Chondrocyte (in vitro differentiated cells): ENCODE results near the gene AUTS2. TPM values are rescaled to one million over a fixed set of nuclear protein-coding genes. Genes with fewer than 3 reads are reported as not detected.

Experiments used
- DNase-seq: peaks from one replicate; pipeline ENCODE4 v3.0.0; 2021; ENCODE audit warnings: mixed read lengths, low spot score
- H3K27ac Mint-ChIP-seq: one replicate; pipeline ENCODE4 v1.8.0; 2021; ENCODE audit warnings: mild to moderate bottlenecking, moderate library complexity, mixed read lengths; ENCODE audit not compliant: unreplicated experiment
- H3K27me3 Mint-ChIP-seq: 2 replicates; pipeline ENCODE4 v1.8.0; 2021; ENCODE audit warnings: low read depth, mixed read lengths
- H3K36me3 Mint-ChIP-seq: 2 replicates; pipeline ENCODE4 v1.8.0; 2021; ENCODE audit warnings: low read depth, mixed read lengths
- H3K4me1 Mint-ChIP-seq: 2 replicates; pipeline ENCODE4 v1.8.0; 2021; ENCODE audit warnings: low read depth, mild to moderate bottlenecking, mixed read lengths
- H3K4me3 Mint-ChIP-seq: one replicate; pipeline ENCODE4 v1.8.0; 2021; ENCODE audit warnings: mild to moderate bottlenecking, moderate library complexity, mixed read lengths; ENCODE audit not compliant: unreplicated experiment
- H3K9me3 Mint-ChIP-seq: 2 replicates; pipeline ENCODE4 v1.8.0; 2021; ENCODE audit warnings: low read depth, mixed read lengths
- CTCF ChIP-seq: fragments of 200-600 bp; sonication (generic); IDR thresholded peaks from 2 replicates; pipeline ENCODE4 v1.5.0; 2021; ENCODE audit warnings: antibody characterized with exemption, mild to moderate bottlenecking, moderate library complexity
- total RNA-seq: library from RNA; stranded (reverse); gene quantifications from 3 replicates; pipeline ENCODE4 v1.2.1, GENCODE V29; 2021

Gene AUTS2
- total RNA-seq, 1 donor from 2014 or later, result 31.5 TPM

GRCh38 chr7:69932034-69932628 is 333.9 kb downstream of the AUTS2 start:
- Mint-ChIP-seq H3K27me3 (no peaks in the 10 kb centered on the region), H3K4me1 (no peaks in the 10 kb centered on the region), H3K4me3 (no peak overlapping the region), H3K9me3 (no peaks in the 10 kb centered on the region), H3K36me3 (no peaks in the 10 kb centered on the region), H3K27ac (no peak overlapping the region)
- TF ChIP-seq CTCF, result peak; percentile 89
- no peak for DNase-seq

- H3K4me1 Mint-ChIP-seq, result no peaks in the 10 kb centered on the region
- no peaks in the 10 kb centered on the region for H3K9me3 Mint-ChIP-seq
- TF ChIP-seq CTCF, result no peak
- no peaks in the 10 kb centered on the region for H3K27me3 Mint-ChIP-seq
- H3K36me3 Mint-ChIP-seq, result no peaks in the 10 kb centered on the region
- H3K4me3 Mint-ChIP-seq, result no peak overlapping the region
- no peak for DNase-seq
- no peak overlapping the region for H3K27ac Mint-ChIP-seq
These were observed 336.0 kb downstream of the AUTS2 start for GRCh38 chr7:69934144-69934903.

- Mint-ChIP-seq H3K4me3 (no peak overlapping the region), H3K27ac (no peak overlapping the region), H3K27me3 (no peaks in the 10 kb centered on the region), H3K4me1 (no peaks in the 10 kb centered on the region), H3K36me3 (no peaks in the 10 kb centered on the region), H3K9me3 (no peaks in the 10 kb centered on the region)
- no peak for DNase-seq
- TF ChIP-seq CTCF, result no peak
These were observed 336.8 kb downstream of the AUTS2 start for GRCh38 chr7:69935107-69935506.

- Mint-ChIP-seq H3K36me3 (no peaks in the 10 kb centered on the region), H3K27me3 (no peaks in the 10 kb centered on the region), H3K4me3 (no peak overlapping the region), H3K27ac (no peak overlapping the region), H3K9me3 (no peaks in the 10 kb centered on the region), H3K4me1 (peaks cover 7% of the 10 kb centered on the region)
- TF ChIP-seq CTCF, result no peak
- DNase-seq, result no peak
These were observed 338.8 kb downstream of the AUTS2 start for GRCh38 chr7:69937097-69937496.

- DNase-seq, result no peak
- H3K27me3 Mint-ChIP-seq, result no peaks in the 10 kb centered on the region
- H3K4me1 Mint-ChIP-seq, result peaks cover 7% of the 10 kb centered on the region
- no peak overlapping the region for H3K4me3 Mint-ChIP-seq
- no peaks in the 10 kb centered on the region for H3K36me3 Mint-ChIP-seq
- TF ChIP-seq CTCF, result no peak
- no peak overlapping the region for H3K27ac Mint-ChIP-seq
- no peaks in the 10 kb centered on the region for H3K9me3 Mint-ChIP-seq
These were observed 341.0 kb downstream of the AUTS2 start for GRCh38 chr7:69939317-69939716.
